ENCODE results near the gene ZNF41.
"Not testable (repeated sequence)": the region's sequence is repeated elsewhere in the genome, so short reads cannot be mapped to it uniquely, and the experiment has no call there.

DNA sequence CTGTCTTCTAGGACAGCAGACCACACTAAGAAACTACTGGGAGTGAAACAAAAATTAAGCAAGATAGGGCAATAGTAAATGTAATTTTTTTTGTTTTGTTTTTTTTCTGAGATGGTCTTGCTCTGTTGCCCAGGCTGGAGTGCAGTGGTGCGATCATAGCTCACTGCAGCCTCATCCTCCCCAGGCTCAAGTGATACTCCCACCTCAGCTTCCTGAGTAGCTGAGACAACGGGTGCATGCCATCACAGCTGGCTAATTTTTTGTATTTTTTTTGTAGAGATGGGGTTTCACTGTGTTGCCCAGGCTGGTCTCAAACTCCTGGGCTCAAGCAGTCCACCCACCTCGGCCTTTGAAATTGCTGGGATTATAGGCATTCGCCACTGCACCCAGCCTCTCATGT lies 9.1 kb upstream of the ZNF41 start:
- TF ChIP-seq, protein P1, sequence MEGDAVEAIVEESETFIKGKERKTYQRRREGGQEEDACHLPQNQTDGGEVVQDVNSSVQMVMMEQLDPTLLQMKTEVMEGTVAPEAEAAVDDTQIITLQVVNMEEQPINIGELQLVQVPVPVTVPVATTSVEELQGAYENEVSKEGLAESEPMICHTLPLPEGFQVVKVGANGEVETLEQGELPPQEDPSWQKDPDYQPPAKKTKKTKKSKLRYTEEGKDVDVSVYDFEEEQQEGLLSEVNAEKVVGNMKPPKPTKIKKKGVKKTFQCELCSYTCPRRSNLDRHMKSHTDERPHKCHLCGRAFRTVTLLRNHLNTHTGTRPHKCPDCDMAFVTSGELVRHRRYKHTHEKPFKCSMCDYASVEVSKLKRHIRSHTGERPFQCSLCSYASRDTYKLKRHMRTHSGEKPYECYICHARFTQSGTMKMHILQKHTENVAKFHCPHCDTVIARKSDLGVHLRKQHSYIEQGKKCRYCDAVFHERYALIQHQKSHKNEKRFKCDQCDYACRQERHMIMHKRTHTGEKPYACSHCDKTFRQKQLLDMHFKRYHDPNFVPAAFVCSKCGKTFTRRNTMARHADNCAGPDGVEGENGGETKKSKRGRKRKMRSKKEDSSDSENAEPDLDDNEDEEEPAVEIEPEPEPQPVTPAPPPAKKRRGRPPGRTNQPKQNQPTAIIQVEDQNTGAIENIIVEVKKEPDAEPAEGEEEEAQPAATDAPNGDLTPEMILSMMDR (IDR thresholded peaks at IDR 0.05), result not testable (repeated sequence)
- TF ChIP-seq EP300 (IDR thresholded peaks at IDR 0.05; ENCODE audit: low read depth); POLR2A (IDR thresholded peaks at IDR 0.05): not testable (repeated sequence)
